GM12873 (cell line): ENCODE data around the gene SLC25A39.

Experiments
- TF ChIP-seq, protein P1 (sequence below): IDR thresholded peaks from 2 replicates; pipeline ENCODE4 v1.5.1; 2012; ENCODE audit warnings: low read depth, mild to moderate bottlenecking, moderate library complexity, low read length, control low read depth; ENCODE audit not compliant: insufficient read depth; ENCODE audit errors: missing control alignments

SLC25A39 gene

DNA sequence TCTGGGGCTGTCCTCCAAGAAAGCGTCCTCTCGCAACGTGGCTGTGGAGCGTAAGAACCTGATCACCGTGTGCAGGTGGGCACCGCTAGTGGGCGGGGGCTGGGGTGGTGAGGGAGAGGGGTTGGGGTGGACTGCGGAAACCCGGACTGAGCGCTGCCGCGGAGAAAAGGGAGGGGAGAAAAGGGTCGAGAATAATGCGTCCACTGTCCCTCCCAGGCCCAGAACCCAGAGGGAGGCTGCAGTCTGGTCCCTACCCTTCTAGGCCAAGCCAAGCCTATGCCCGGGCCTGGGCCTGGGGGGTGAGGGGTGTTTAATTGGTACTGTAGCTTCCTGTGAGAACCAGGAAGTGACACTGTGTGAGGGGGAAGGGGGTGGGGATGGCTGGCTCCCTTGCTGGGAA, 15.8 kb downstream of the SLC25A39 start:
- TF ChIP-seq, protein P1, sequence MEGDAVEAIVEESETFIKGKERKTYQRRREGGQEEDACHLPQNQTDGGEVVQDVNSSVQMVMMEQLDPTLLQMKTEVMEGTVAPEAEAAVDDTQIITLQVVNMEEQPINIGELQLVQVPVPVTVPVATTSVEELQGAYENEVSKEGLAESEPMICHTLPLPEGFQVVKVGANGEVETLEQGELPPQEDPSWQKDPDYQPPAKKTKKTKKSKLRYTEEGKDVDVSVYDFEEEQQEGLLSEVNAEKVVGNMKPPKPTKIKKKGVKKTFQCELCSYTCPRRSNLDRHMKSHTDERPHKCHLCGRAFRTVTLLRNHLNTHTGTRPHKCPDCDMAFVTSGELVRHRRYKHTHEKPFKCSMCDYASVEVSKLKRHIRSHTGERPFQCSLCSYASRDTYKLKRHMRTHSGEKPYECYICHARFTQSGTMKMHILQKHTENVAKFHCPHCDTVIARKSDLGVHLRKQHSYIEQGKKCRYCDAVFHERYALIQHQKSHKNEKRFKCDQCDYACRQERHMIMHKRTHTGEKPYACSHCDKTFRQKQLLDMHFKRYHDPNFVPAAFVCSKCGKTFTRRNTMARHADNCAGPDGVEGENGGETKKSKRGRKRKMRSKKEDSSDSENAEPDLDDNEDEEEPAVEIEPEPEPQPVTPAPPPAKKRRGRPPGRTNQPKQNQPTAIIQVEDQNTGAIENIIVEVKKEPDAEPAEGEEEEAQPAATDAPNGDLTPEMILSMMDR: no peak

- TF ChIP-seq, protein P1: no peak
Observed at GRCh38 chr17:44308320-44308818, 16.3 kb downstream of the SLC25A39 start, which contains the start of gene RUNDC3A. TSS of gene RUNDC3A (plus strand) at chr17:44308601. CDS start at chr17:44308833, 232 bp downstream.

- TF ChIP-seq, protein P1: no peak
Observed at GRCh38 chr17:44307387-44308186, 17.0 kb downstream of the SLC25A39 start.

- TF ChIP-seq, protein P1: no peak
Observed at GRCh38 chr17:44304651-44305050, 20.0 kb downstream of the SLC25A39 start.

DNA sequence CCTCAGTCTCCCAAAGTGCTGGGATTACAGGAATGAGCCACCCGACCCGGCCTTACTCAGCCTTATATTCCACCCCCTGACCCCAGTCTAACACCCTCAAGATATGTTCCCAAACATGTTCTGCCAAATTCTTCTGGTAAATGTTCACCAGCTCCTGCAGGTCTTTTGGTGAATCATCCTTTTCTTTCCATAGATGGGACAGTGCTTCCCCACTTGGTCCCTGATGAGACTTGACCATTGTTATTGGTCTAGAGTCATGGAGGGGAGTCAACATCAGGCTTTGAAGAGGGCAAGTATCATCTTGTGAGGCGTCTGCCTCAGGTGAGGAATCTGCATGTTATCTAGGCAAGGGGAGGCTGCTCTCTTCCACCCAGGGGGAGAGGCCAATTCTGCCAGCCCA, 26.6 kb downstream of the SLC25A39 start:
- TF ChIP-seq, protein P1: no peak

- TF ChIP-seq, protein P1: no peak
Observed at GRCh38 chr17:44293509-44294226, 31.0 kb downstream of the SLC25A39 start.

DNA sequence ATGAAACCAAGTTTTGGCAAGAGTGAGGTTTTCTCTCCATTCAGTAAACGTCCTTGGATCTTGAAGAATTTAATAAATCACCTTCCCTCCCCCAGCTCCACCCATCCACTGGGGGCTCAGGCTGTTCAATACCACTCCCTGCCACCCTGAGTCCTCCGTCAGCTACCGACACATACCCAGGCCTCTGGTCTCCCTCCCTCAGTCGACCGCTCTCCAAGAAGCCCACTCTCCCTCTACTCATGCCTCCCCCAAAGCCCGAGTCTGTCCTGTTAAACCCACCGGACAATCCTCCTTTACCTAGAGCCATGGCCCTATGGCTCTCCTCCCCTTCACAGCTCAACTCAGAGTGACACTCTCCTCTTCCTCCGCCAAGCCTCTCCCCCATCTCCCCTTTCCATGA, 37.0 kb downstream of the SLC25A39 start:
- TF ChIP-seq, protein P1: no peak
